ENCODE data around the gene MTM1. TPM values are rescaled to one million over a fixed set of nuclear protein-coding genes. Genes with fewer than 3 reads are reported as not detected.

Gene MTM1
- total RNA-seq, 4 donors from 2014 or later: 13.9 to 21.1 (median 16.2) TPM

DNA sequence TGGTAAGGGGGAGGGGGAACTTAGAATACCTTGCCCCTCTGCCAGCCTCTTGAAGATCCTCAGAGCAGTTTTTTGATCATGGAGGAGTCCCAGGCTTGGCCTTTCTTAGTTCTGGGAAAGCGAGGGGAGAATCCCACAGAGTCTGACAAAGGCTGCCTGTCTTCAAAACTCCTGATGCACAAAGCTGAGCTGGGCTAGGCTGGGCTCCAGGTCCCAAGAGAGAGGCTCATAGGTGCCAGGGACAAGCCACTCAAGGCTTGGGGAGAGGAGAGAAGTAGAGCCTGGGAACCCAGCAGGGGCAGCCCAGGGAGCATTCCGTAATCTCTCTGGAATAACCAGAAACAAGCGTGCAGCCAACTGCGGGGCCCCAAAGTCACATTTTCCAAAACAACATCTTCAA, 37.0 kb upstream of the MTM1 start:
- TF ChIP-seq CTCF (IDR thresholded peaks at IDR 0.05; ENCODE audit: low read depth): no peak

- no peak for TF ChIP-seq CTCF (IDR thresholded peaks at IDR 0.05; ENCODE audit: low read depth)
Observed at GRCh38 chrX:150533863-150534262, 34.6 kb upstream of the MTM1 start.

DNA sequence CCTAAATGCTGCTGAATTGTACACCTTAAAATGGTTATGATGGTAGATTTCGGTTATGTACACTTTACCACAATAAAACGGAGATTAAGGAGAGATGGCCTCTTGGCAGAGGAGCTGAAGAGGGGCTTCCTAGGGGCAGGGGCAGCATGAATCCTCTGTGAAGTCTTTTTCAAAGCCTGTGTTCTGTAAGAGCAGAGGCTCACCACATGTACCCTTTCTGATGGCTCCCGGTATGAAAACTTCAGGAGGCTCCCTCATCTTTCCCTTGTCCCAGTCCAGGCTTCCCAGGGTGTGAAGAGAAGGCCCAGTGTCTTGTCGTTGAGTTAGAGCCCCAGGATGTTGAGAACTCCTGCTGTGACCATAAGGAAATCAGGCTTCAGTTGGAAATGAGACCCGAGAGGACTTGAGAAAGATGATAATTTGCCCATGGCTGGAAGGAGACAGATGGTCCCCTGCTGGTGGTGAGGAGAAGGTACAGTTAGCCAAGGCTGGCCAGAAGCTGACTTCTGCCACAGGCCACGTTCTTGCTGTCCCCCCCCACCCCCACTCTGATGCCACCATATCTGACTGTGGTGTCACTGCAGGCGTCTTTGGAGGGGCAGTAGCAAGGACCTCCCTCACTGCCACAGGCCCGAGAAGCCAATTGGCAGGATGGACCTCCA, 31.8 kb upstream of the MTM1 start:
- no peak for TF ChIP-seq CTCF (IDR thresholded peaks at IDR 0.05; ENCODE audit: low read depth)

GRCh38 chrX:150537851-150538250, 30.6 kb upstream of the MTM1 start:
- no peak for TF ChIP-seq CTCF (IDR thresholded peaks at IDR 0.05; ENCODE audit: low read depth)

DNA sequence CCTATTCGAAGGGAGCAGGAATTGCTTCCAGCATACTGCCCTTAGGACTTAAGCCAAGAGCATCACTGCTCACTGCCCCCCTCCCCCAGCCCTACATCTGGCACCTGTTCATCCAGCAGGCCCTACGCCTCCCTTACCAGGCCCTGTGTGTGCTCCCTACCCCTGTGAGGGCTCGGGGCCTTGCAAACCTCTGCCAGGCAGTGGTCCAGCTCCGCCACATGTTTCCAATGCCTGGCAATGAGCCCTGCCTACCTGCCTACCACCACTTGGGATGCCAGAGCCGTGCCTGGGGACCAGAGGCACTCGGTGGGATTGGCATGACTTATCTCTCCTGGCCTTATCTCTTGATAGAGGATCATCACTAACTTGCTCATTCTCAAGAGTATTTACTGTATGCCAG, 27.5 kb upstream of the MTM1 start:
- TF ChIP-seq CTCF (IDR thresholded peaks at IDR 0.05; ENCODE audit: low read depth): no peak

DNA sequence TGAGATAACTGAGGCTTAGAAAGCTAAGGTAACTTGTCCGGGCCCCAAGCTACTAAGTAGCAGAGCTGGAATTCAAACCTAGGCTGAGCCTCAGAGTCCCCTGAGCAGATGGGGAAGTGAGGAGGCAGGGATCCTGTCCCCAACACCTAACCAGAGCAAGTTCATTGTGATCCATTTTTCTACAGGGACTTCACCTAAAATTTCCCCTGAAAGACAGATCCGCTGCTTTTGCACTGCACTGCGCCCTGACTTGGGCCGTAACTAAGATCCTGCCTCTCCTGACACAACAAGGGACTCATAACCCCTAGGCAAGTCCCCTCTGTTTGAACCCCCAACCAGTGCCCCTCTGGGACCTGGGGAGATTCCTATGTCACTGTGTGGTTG, 25.6 kb upstream of the MTM1 start:
- TF ChIP-seq CTCF (IDR thresholded peaks at IDR 0.05; ENCODE audit: low read depth): no peak

- no peak for TF ChIP-seq CTCF (IDR thresholded peaks at IDR 0.05; ENCODE audit: low read depth)
Observed at GRCh38 chrX:150543230-150544155, 24.9 kb upstream of the MTM1 start.

Data from subcutaneous adipose tissue (tissue), 4 donors.